ENCODE data around the gene MYH7. TPM values are rescaled to one million over a fixed set of nuclear protein-coding genes. Genes with fewer than 3 reads are reported as not detected.

The MYH7 gene
- total RNA-seq, 6 experiments from 2014 or later: 0.30 to 5.6 (median 0.60) TPM

DNA sequence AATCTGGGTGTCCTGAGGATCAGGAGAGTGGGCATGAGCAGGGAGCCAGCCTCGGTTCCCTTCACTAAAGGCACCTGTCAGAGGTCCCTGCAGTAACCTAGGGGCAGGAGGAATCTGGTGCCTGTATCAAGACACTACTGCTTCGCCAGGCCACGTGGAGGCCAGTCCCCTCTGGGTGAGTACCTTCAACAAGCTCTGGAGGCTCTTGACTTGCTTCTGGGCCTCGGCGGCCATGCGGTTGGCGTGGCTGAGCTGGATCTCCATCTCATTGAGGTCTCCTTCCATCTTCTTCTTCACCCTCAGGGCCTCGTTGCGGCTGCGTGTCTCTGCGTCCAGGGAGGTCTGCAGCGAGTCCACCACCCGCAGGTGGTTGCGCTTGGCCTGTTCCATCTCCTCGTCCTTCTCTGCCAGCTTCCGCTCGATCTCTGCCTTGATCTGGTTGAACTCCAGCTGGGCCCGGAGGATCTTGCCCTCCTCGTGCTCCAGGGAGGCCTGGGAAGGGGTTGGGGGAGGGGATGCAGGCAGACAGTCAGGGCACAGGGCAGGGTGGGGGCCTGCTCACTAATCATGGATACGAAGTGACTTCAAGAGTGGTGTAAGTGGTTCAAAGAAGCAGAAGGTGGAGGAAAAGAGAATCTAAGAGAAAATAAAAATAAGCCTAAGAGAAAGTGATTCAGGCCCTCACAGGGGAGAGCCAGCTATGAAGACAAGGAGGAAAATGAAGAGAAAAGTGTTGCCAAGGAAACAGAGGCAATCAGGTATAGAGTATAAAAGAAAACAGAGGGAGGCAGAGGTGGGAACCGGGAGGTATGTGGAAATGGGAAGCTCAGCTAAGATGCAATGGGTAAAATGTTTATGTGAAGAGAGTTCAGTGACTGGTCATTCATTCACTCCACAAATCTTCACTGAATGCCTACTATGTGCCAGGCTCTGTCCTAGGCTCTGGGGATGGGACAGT is 19.4 kb downstream of the MYH7 start:
- TF ChIP-seq POLR2A (IDR thresholded peaks at IDR 0.05): no peak
- TF ChIP-seq, protein P1, sequence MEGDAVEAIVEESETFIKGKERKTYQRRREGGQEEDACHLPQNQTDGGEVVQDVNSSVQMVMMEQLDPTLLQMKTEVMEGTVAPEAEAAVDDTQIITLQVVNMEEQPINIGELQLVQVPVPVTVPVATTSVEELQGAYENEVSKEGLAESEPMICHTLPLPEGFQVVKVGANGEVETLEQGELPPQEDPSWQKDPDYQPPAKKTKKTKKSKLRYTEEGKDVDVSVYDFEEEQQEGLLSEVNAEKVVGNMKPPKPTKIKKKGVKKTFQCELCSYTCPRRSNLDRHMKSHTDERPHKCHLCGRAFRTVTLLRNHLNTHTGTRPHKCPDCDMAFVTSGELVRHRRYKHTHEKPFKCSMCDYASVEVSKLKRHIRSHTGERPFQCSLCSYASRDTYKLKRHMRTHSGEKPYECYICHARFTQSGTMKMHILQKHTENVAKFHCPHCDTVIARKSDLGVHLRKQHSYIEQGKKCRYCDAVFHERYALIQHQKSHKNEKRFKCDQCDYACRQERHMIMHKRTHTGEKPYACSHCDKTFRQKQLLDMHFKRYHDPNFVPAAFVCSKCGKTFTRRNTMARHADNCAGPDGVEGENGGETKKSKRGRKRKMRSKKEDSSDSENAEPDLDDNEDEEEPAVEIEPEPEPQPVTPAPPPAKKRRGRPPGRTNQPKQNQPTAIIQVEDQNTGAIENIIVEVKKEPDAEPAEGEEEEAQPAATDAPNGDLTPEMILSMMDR (IDR thresholded peaks at IDR 0.05): no peak
- intact Hi-C loops (cut with DNase I): no loop called here
- no peaks in the 10 kb centered on the region for H3K36me3 ChIP-seq
- ATAC-seq (no peak), DNase-seq (no peak)
- no peaks in the 10 kb centered on the region for H3K9me3 ChIP-seq
- no peak overlapping the region for H3K4me3 ChIP-seq
- no peaks in the 10 kb centered on the region for H3K4me1 ChIP-seq
- WGBS (ENCODE audit: insufficient coverage, low coverage, low lambda C conversion rate, missing lambda C conversion rate): 47% methylated on average over 5 of the region's 21 CpGs
- no peaks in the 10 kb centered on the region for H3K27me3 ChIP-seq
- no peak overlapping the region for H3K27ac ChIP-seq

DNA sequence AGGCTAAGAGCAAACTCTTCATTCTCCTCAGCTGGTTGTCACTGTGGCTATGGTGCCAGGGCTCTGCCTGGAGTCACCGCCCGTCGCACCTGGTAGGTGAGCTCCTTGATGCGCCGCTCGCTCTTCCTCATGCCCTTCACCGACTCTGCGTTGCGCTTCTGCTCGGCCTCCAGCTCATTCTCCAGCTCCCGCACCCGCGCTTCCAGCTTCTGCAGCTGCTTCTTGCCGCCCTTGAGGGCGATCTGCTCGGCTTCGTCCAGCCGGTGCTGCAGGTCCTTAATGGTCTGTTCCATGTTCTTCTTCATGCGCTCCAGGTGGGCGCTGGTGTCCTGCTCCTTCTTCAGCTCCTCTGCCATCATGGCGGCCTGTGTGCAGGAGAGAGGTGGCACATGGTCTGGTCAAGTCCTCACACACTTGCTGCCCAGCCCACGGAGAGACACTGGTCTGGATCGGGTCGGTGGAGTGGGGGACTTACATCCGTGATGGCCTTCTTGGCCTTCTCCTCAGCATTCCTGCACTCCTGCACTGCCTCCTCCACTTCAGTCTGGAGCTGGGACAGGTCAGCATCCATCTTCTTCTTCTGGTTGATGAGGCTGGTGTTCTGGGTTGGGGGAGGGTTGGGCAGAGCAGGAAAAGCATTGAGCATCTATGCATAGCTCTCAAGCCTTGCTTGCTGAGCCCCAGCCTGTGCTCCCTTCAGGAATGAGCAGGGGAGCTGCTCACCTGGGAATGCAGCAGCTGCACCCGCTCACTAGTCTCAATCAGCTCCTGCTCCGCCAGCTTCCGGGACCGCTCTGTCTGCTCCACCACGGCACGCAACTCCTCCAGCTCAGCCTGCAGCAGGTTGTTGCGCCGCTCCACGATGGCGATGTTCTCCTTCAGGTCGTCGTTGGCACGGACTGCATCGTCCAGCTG is 20.3 kb downstream of the MYH7 start:
- peak in 1 of 4 donors; percentile 9 for ATAC-seq
- no peak for TF ChIP-seq POLR2A (IDR thresholded peaks at IDR 0.05)
- TF ChIP-seq, protein P1 (IDR thresholded peaks at IDR 0.05): no peak
- Histone ChIP-seq H3K9me3 (no peaks in the 10 kb centered on the region), H3K4me1 (no peaks in the 10 kb centered on the region), H3K4me3 (no peak overlapping the region), H3K36me3 (no peaks in the 10 kb centered on the region), H3K27me3 (no peaks in the 10 kb centered on the region), H3K27ac (no peak overlapping the region)
- intact Hi-C loops (cut with DNase I): no loop called here
- no peak for DNase-seq
- 93% methylated on average over 11 of the region's 39 CpGs for WGBS (ENCODE audit: insufficient coverage, low coverage, low lambda C conversion rate, missing lambda C conversion rate)

DNA sequence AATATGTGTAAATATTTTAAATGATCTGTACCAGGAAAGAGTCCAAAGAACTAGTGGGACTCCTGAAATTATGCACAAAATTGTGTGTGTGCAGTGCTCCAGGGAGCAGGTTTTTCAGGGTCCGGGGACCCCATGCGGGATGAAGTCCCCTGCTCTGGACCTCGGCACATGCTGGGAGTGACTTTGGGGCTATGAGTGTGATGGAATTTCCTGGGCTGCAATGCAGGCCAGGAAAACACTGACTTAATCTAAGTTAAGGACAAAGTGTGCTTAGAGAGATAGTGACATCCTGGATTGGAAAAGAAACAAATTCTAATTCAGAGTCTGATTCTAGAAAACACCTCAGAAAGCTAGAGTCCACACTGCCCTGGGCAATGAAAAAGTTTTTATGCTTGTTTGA is 21.2 kb downstream of the MYH7 start:
- Histone ChIP-seq H3K27me3 (no peaks in the 10 kb centered on the region), H3K4me1 (no peaks in the 10 kb centered on the region), H3K4me3 (no peak overlapping the region), H3K9me3 (no peaks in the 10 kb centered on the region), H3K27ac (no peak overlapping the region), H3K36me3 (no peaks in the 10 kb centered on the region)
- intact Hi-C loops (cut with DNase I): no loop called here
- TF ChIP-seq POLR2A (IDR thresholded peaks at IDR 0.05): no peak
- TF ChIP-seq, protein P1 (IDR thresholded peaks at IDR 0.05): no peak
- no peak for DNase-seq
- WGBS (ENCODE audit: insufficient coverage, low coverage, low lambda C conversion rate, missing lambda C conversion rate): 39% methylated on average over 3 of the region's 3 CpGs
- ATAC-seq: peak in 2 of 4 donors; percentile 30 to 57

DNA sequence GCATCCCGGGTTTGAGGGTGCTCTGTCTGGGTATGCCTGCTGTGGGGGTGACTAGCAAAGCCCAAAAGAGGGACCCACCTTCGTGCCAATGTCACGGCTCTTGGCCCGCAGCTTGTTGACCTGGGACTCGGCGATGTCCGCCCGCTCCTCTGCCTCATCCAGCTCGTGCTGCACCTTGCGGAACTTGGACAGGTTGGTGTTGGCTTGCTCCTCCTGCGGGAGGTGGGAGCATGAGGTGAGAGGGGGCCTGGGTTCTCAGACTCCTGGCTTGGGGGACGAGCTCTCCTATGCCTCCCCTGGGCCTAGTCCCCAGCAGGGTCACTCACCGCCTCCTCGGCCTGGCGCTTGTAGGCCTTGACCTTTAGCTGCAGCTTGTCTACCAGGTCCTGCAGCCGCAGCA is 21.8 kb downstream of the MYH7 start:
- no peak for DNase-seq
- intact Hi-C loops (cut with DNase I): no loop called here
- H3K27ac ChIP-seq: no peak overlapping the region
- WGBS (ENCODE audit: insufficient coverage, low coverage, low lambda C conversion rate, missing lambda C conversion rate): 69% methylated on average over 3 of the region's 16 CpGs
- H3K27me3 ChIP-seq: no peaks in the 10 kb centered on the region
- no peak overlapping the region for H3K4me3 ChIP-seq
- no peaks in the 10 kb centered on the region for H3K9me3 ChIP-seq
- no peak for ATAC-seq
- H3K36me3 ChIP-seq: no peaks in the 10 kb centered on the region
- TF ChIP-seq, protein P1 (IDR thresholded peaks at IDR 0.05): no peak
- TF ChIP-seq POLR2A (IDR thresholded peaks at IDR 0.05): no peak
- no peaks in the 10 kb centered on the region for H3K4me1 ChIP-seq
